HepG2 (cell line): ENCODE data around the gene ZMYND10. TPM values are rescaled to one million over a fixed set of nuclear protein-coding genes. Genes with fewer than 3 reads are reported as not detected.

Experiments used
- AGO1 ChIP-seq: fragments of 200-400 bp; formaldehyde crosslinking; IDR thresholded peaks from 2 replicates; pipeline ENCODE4 v1.6.1; 2017; ENCODE audit warnings: mild to moderate bottlenecking, low read depth, low read length, moderate library complexity; ENCODE audit not compliant: poor library complexity, severe bottlenecking
- ARNT2 ChIP-seq: sonication (generic); formaldehyde crosslinking; IDR thresholded peaks from 2 replicates; pipeline ENCODE4 v1.8.0; 2022; ENCODE audit warnings: mild to moderate bottlenecking, low read depth, missing genetic modification reagents, moderate library complexity
- BRCA1 ChIP-seq: sonication (generic); formaldehyde crosslinking; IDR thresholded peaks from 2 replicates; pipeline ENCODE4 v1.4.0; 2020; ENCODE audit warnings: missing genetic modification reagents
- DPF2 ChIP-seq: sonication (generic); formaldehyde crosslinking; IDR thresholded peaks from 2 replicates; pipeline ENCODE4 v1.4.0; 2020; ENCODE audit warnings: mild to moderate bottlenecking, low read depth, missing genetic modification reagents, borderline replicate concordance
- FOXK1 ChIP-seq: sonication (generic); formaldehyde crosslinking; IDR thresholded peaks from 2 replicates; pipeline ENCODE4 v1.4.0; 2020; ENCODE audit warnings: low read depth, missing genetic modification reagents, borderline replicate concordance
- HMGXB3 ChIP-seq: sonication (generic); formaldehyde crosslinking; IDR thresholded peaks from 2 replicates; pipeline ENCODE4 v1.4.0; 2020; ENCODE audit warnings: missing genetic modification reagents, borderline replicate concordance
- HNRNPK ChIP-seq: fragments of 200-400 bp; formaldehyde crosslinking; IDR thresholded peaks from 2 replicates; pipeline ENCODE4 v1.6.1; 2018; ENCODE audit warnings: low read length, low read depth, moderate library complexity, mild to moderate bottlenecking; ENCODE audit not compliant: poor library complexity, severe bottlenecking
- KLF12 ChIP-seq: sonication (generic); formaldehyde crosslinking; IDR thresholded peaks from 2 replicates; pipeline ENCODE4 v1.4.0; 2020; ENCODE audit warnings: missing genetic modification reagents, borderline replicate concordance
- NFRKB ChIP-seq: fragments of 450-650 bp; IDR thresholded peaks from 2 replicates; pipeline ENCODE4 v1.6.1; 2017
- NFYB ChIP-seq: sonication (generic); formaldehyde crosslinking; IDR thresholded peaks from 2 replicates; pipeline ENCODE4 v1.4.0; 2020; ENCODE audit warnings: missing genetic modification reagents
- PRMT3 ChIP-seq: sonication (generic); formaldehyde crosslinking; IDR thresholded peaks from 2 replicates; pipeline ENCODE4 v1.8.1; 2022; ENCODE audit warnings: low read depth, mild to moderate bottlenecking, moderate library complexity, missing genetic modification reagents, borderline replicate concordance
- RFXANK ChIP-seq: IDR thresholded peaks from 2 replicates; pipeline ENCODE4 v1.6.1; 2016
- SNAI1 ChIP-seq: sonication (generic); formaldehyde crosslinking; IDR thresholded peaks from 2 replicates; pipeline ENCODE4 v1.5.0; 2020; ENCODE audit warnings: mild to moderate bottlenecking, missing genetic modification reagents, borderline replicate concordance
- STAG1 ChIP-seq: sonication (generic); formaldehyde crosslinking; IDR thresholded peaks from 2 replicates; pipeline ENCODE4 v1.4.0; 2020; ENCODE audit warnings: missing genetic modification reagents
- TGIF2 ChIP-seq: IDR thresholded peaks from 2 replicates; pipeline ENCODE4 v1.6.1; 2016; ENCODE audit warnings: control low read depth, missing compliant biosample characterization
- ZBTB7A ChIP-seq: sonication (generic); formaldehyde crosslinking; IDR thresholded peaks from 2 replicates; pipeline ENCODE4 v1.8.0; 2022; ENCODE audit warnings: mild to moderate bottlenecking, missing genetic modification reagents
- ZFP37 ChIP-seq: sonication (generic); formaldehyde crosslinking; IDR thresholded peaks from 2 replicates; pipeline ENCODE4 v1.4.0; 2020; ENCODE audit warnings: missing genetic modification reagents, borderline replicate concordance
- ZMYM2 ChIP-seq: sonication (generic); formaldehyde crosslinking; IDR thresholded peaks from 2 replicates; pipeline ENCODE4 v1.8.0; 2022; ENCODE audit warnings: mild to moderate bottlenecking, missing genetic modification reagents
- ZMYM3 ChIP-seq: sonication (generic); formaldehyde crosslinking; IDR thresholded peaks from 2 replicates; pipeline ENCODE4 v1.5.1; 2020; ENCODE audit warnings: mild to moderate bottlenecking, missing genetic modification reagents
- ZNF260 ChIP-seq: sonication (generic); formaldehyde crosslinking; IDR thresholded peaks from 2 replicates; pipeline ENCODE4 v1.4.0; 2020; ENCODE audit warnings: missing genetic modification reagents, low read depth, mild to moderate bottlenecking, borderline replicate concordance
- ZNF572 ChIP-seq: sonication (generic); formaldehyde crosslinking; IDR thresholded peaks from 2 replicates; pipeline ENCODE4 v1.5.1; 2020; ENCODE audit warnings: mild to moderate bottlenecking, missing genetic modification reagents
- ZNF775 ChIP-seq: sonication (generic); formaldehyde crosslinking; IDR thresholded peaks from 2 replicates; pipeline ENCODE4 v1.4.0; 2020; ENCODE audit warnings: missing genetic modification reagents, mild to moderate bottlenecking, moderate library complexity, borderline replicate concordance
- polyA plus RNA-seq, 8 experiments: library from polyadenylated mRNA; depleted of rRNA in 3 of 8; stranded (reverse) in 7 of 8; unstranded in 1 of 8; fragments of >200 nt; fragmentation: Illumina TruSeq in 4 of 8; extraction: Trizol in 4 of 8; gene quantifications; 2 replicates each; pipeline versions ENCODE4 v1.2.1 to v1.2.3, GENCODE V29; 2011 to 2016; ENCODE audit warnings: low read depth in 4 of 8, missing spikeins in 1 of 8, mixed read lengths in 1 of 8; ENCODE audit not compliant: insufficient read depth in 1 of 8
- total RNA-seq, 5 experiments: library from RNA; depleted of rRNA; stranded (reverse); fragments of >200 nt; fragmentation: Illumina TruSeq; extraction: Trizol; gene quantifications; 2 replicates each; pipeline ENCODE4 v1.2.3, GENCODE V29; 2016; ENCODE audit warnings: low read depth in 1 of 5
- TF ChIP-seq, protein P1 (sequence below): sonication (generic); formaldehyde crosslinking; IDR thresholded peaks from 2 replicates; pipeline ENCODE4 v1.5.0; 2020; ENCODE audit warnings: mild to moderate bottlenecking, missing genetic modification reagents

ZMYND10 gene
- total and polyA plus RNA-seq, 2 of the 13 experiments (the other 11 are each of a cell fraction or from before 2014, with no cell fraction given), result 0.60 to 0.74 TPM

DNA sequence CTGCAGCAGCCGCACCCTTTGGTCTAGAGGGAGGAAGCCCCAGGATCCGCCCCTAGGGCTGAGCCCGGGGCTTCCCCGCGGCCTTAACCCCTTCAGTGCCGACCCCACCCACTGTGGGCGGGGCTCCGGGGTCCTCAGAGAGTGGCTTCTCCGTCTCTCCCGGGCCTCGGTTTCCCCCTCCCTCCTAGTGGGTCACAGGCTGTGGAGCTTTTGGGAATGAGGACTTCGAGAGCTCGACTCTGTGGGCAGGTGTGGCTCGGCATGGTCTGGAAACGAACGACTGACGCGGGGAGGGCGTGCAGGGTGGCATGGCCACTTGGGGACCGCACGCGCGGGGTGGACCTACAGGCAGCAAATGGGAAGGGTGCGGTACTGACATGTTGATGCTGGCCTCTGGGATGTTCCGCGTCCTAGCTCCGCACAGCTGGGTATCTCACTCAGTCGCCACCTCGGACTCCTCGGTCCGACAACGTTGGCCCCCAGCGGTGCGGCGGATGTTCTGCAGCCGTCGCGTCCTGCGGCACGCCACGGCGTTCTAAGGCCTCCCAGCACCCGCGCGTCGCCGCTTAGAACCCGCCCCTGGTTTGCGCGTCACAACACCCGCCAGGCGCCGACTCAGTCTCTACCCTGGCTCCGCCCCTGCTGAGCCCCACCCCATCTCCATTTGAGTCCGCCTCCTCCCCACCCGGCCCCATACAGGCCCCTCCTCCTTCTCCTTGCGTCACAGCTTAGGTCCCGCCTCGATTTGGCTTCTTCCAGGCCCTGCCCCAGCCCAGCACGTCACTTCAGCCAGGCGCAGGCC, 46.5 kb downstream of the ZMYND10 start, which contains the start of the genes HYAL3 and NAA80 (continued):
- TF ChIP-seq HMGXB3 (CRISPR knock-in tag) (no peak), ZNF775 (no peak), FOXK1 (peak; percentile 9; the same call in 1 of the 2 replicates), ZBTB7A (CRISPR knock-in tag) (peak; percentile 61; the same call in 1 of the 2 replicates), AGO1 (peak; percentile 100), BRCA1 (CRISPR knock-in tag) (no peak), ZMYM2 (CRISPR knock-in tag) (no peak), SNAI1 (no peak), RFXANK (no peak), NFYB (CRISPR knock-in tag) (peak; percentile 54), ZMYM3 (CRISPR knock-in tag) (0 out of 2 replicates have a peak, but pooled peaks have one; percentile 41), ZFP37 (peak; percentile 23; the same call in 1 of the 2 replicates), TGIF2 (CRISPR knock-in tag) (0 out of 2 replicates have a peak, but pooled peaks have one; percentile 9), ZNF260 (CRISPR knock-in tag) (0 out of 2 replicates have a peak, but pooled peaks have one; percentile 37), ZNF572 (no peak), PRMT3 (0 out of 2 replicates have a peak, but pooled peaks have one; percentile 80), DPF2 (CRISPR knock-in tag) (no peak), NFRKB (no peak), STAG1 (no peak; the same call in 1 of the 2 replicates), KLF12 (CRISPR knock-in tag) (no peak; the same call in none of the 2 replicates), HNRNPK (peak; percentile 82), ARNT2 (CRISPR knock-in tag) (peak; percentile 88)
- TF ChIP-seq, protein P1, sequence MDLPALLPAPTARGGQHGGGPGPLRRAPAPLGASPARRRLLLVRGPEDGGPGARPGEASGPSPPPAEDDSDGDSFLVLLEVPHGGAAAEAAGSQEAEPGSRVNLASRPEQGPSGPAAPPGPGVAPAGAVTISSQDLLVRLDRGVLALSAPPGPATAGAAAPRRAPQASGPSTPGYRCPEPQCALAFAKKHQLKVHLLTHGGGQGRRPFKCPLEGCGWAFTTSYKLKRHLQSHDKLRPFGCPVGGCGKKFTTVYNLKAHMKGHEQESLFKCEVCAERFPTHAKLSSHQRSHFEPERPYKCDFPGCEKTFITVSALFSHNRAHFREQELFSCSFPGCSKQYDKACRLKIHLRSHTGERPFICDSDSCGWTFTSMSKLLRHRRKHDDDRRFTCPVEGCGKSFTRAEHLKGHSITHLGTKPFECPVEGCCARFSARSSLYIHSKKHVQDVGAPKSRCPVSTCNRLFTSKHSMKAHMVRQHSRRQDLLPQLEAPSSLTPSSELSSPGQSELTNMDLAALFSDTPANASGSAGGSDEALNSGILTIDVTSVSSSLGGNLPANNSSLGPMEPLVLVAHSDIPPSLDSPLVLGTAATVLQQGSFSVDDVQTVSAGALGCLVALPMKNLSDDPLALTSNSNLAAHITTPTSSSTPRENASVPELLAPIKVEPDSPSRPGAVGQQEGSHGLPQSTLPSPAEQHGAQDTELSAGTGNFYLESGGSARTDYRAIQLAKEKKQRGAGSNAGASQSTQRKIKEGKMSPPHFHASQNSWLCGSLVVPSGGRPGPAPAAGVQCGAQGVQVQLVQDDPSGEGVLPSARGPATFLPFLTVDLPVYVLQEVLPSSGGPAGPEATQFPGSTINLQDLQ (CRISPR knock-in tag), result no peak; the same call in none of the 2 replicates
